ENCODE data around the gene ADK. TPM values are rescaled to one million over a fixed set of nuclear protein-coding genes. Genes with fewer than 3 reads are reported as not detected.
"Not testable (repeated sequence)": the region's sequence is repeated elsewhere in the genome, so short reads cannot be mapped to it uniquely, and the experiment has no call there.

The ADK gene
- total RNA-seq, 1 donor = 57.9 TPM

- H3K4me3 ChIP-seq (ENCODE audit: low read depth, low read length) = no peak overlapping the region
- TF ChIP-seq CTCF (IDR thresholded peaks at IDR 0.05; ENCODE audit: insufficient read depth, low read depth, low read length) = no peak
- no peak for DNase-seq (ENCODE audit: low read depth)
Observed at GRCh38 chr10:74334221-74334620, 183.2 kb downstream of the ADK start.

GRCh38 chr10:74335501-74335900 is 184.5 kb downstream of the ADK start:
- DNase-seq (ENCODE audit: low read depth) = peak; percentile 28
- no peak overlapping the region for H3K4me3 ChIP-seq (ENCODE audit: low read depth, low read length)
- no peak for TF ChIP-seq CTCF (IDR thresholded peaks at IDR 0.05; ENCODE audit: insufficient read depth, low read depth, low read length)

- DNase-seq (ENCODE audit: low read depth) = no peak
- no peak for TF ChIP-seq CTCF (IDR thresholded peaks at IDR 0.05; ENCODE audit: insufficient read depth, low read depth, low read length)
- H3K4me3 ChIP-seq (ENCODE audit: low read depth, low read length) = no peak overlapping the region
Observed at GRCh38 chr10:74337330-74338016, 186.5 kb downstream of the ADK start.

DNA sequence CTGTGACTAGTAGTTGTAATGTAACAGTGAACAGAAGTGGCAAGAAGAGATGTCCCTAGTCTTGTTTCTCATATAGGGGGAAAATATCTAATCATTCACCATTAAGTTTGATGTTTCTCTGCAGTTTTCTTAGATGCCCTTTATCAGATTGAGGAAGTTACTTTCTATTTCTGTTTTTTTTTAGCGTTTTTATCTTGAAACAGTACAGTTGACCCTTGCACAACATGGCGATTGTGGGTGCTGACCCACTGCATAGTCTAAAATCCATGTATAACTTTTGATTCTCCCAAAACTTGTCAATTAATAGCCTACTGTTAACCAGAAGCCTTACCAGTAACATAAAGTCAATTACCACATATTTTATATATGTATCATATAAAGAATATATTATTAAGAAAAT is 192.0 kb downstream of the ADK start:
- H3K4me3 ChIP-seq (ENCODE audit: low read depth, low read length) = no peak overlapping the region
- no peak for TF ChIP-seq CTCF (IDR thresholded peaks at IDR 0.05; ENCODE audit: insufficient read depth, low read depth, low read length)
- DNase-seq (ENCODE audit: low read depth) = no peak

GRCh38 chr10:74343804-74344203 is 192.8 kb downstream of the ADK start:
- H3K4me3 ChIP-seq (ENCODE audit: low read depth, low read length) = no peak overlapping the region
- no peak for DNase-seq (ENCODE audit: low read depth)
- TF ChIP-seq CTCF (IDR thresholded peaks at IDR 0.05; ENCODE audit: insufficient read depth, low read depth, low read length) = no peak

DNA sequence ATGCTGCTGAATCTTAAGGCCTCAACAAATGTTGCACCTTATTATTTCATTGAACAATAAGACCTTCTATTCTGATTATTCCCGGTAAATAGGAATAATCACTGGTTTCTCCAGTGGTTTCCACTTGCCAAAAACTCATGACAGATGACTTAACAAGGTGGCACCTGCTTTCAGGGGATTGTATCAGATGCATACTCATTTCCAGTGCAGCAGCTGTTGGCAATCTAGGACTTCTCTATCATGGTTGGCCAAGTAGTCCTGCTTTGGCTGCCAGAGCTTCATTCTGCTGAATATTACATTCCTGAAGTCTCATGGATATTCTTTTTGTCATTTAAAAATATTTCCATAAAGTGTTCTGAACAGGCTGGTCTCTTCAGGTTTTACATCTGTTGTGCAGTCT is 193.3 kb downstream of the ADK start:
- H3K4me3 ChIP-seq (ENCODE audit: low read depth, low read length) = no peak overlapping the region
- DNase-seq (ENCODE audit: low read depth) = no peak
- no peak for TF ChIP-seq CTCF (IDR thresholded peaks at IDR 0.05; ENCODE audit: insufficient read depth, low read depth, low read length)

- no peak overlapping the region for H3K4me3 ChIP-seq (ENCODE audit: low read depth, low read length)
- TF ChIP-seq CTCF (IDR thresholded peaks at IDR 0.05; ENCODE audit: insufficient read depth, low read depth, low read length) = no peak
- no peak for DNase-seq (ENCODE audit: low read depth)
Observed at GRCh38 chr10:74347522-74347921, 196.5 kb downstream of the ADK start.

DNA sequence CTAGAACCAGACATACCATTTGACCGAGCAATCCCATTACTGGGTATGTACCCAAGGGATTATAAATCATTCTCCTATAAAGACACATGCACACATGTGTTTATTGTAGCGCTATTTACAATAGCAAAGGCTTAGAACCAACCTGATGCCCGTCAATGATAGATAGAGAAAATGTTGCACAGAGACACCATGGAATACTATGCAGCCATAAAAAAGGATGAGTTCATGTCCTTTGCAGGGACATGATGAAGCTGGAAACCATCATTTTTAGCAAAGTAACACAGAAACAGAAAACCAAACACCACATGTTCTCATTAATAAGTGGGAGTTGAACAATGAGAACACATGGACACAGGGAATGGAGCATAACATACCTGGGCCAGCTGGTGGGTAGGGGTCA is 202.0 kb downstream of the ADK start:
- not testable (repeated sequence) for DNase-seq (ENCODE audit: low read depth); H3K4me3 ChIP-seq (ENCODE audit: low read depth, low read length)
